ENCODE data around the gene KLHL29.

The KLHL29 gene

DNA sequence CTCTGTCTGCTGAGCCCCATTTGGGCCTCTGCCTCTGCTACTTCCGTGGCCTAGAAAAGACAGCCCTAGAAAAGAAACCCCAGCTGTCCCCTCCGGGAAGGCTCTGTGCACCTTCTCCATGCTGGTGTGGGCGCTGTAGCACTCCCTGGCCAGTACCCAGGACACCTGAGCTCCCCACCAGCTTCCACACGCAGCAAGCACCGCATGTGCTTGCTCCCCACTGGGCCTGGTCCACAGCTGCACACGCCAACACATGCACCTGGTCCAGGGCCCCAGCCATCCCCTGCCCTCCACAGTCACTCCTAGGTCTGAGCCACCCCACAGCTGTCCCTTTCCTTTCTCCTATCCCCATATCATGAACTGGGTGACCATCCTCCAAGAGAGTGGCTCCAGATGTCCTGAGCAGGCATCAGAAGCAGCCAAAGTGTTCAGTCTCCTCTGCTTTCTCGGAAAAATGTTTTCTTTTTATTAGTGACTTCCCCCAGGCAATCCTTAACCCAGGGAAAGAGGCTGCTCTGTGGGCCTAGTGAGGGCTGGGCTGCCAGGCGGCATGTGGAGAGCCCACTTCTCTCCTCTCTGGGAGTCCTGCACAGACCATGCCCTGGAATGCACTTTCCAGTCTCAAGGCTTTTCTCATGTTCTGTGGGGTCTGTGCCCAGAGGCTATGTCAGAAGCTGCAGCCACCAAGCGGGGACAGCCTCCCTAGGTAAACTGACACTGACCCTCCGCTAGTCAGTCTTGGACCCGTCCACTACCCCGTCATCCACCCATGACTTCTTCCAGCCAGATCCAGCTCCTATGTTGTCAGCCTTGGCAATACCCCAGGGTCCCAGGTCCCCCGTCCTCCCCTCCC lies 133.7 kb downstream of the KLHL29 start:
- DNase-seq: no peak

DNA sequence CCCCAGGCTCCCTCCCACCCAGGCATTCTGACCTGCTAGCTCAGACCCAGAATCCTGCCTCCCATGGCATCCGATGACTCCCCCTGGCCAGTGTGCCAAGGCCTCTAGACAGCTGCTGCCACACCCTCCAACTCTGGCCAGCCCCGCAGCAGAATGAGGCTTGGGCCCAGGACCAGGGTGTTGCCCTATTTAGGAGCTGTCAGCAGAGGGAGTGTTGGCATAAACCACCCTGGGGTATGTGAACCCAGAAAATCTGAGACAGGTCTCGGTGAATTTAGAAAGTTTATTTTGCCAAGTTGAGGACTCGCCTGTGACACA lies 134.3 kb downstream of the KLHL29 start:
- DNase-seq: no peak

DNA sequence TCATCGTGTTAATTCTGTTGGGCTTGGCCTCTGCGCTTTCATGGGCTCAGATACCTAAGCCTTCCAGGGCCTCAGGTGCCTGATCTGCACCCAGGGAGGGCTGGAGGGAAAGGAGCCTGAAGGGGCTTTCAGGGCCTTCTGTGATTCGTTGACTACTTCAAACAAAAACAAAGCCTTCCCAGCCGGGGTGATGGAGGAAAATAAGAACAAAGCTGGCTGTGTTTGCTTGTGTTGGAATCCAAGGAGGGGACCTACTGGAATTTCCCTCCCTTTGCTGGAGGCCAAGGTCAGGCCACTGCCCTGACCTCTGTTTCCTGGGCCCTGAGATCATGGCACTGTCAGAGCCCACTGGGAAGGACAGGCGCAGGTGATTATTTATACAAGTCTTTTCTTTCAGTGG lies 135.3 kb downstream of the KLHL29 start:
- DNase-seq: no peak

DNA sequence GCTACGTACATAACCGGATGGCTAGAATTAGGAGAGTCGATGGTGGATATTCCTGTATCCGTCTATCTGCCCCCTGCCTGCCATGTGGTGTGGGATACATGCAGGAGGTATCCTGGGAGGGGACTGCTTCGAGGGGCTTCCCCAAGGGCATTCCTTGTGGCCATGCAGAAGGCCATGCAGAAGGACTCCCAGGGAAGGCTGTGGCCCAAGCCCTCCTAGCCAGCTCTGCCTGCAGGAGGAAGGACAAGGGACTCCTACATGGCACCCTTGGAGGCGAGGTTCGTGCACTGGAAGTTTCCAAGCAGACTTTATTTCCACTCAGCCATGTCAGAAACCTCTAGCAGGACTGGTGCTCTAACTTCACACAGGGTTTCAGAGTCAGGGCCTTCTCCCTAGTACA lies 136.1 kb downstream of the KLHL29 start:
- DNase-seq: no peak

DNA sequence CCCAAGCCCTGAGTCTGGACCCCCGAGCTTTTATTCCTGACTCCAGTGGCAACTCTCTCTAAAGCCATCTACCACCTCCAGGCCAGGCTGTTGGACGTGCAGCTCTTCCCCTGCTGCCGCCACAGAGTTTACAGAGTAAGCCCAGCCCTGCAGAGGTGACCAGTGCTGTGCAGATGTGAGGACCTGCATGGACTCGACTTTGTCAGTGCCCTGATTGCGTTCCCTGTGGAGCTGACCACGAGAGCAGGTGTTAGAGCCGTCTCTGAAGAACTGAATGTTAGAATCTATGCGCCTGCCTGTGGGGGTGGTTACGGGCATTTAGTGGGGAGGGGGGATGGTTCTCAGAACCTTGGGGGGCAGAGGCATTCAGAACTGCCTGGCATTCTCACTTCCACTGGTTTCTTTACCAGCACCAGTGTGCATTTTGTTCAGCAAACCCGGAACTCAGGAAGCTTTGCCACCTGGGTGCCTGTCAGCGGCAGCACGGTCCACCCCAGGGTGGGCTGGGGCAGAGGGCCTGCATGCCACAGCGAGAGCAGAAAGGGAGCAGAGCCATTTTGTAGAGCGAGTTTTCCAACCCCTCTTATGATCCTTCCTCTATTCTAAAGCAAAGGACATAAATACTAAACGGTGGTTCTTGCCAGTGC lies 137.9 kb downstream of the KLHL29 start:
- no peak for DNase-seq

DNA sequence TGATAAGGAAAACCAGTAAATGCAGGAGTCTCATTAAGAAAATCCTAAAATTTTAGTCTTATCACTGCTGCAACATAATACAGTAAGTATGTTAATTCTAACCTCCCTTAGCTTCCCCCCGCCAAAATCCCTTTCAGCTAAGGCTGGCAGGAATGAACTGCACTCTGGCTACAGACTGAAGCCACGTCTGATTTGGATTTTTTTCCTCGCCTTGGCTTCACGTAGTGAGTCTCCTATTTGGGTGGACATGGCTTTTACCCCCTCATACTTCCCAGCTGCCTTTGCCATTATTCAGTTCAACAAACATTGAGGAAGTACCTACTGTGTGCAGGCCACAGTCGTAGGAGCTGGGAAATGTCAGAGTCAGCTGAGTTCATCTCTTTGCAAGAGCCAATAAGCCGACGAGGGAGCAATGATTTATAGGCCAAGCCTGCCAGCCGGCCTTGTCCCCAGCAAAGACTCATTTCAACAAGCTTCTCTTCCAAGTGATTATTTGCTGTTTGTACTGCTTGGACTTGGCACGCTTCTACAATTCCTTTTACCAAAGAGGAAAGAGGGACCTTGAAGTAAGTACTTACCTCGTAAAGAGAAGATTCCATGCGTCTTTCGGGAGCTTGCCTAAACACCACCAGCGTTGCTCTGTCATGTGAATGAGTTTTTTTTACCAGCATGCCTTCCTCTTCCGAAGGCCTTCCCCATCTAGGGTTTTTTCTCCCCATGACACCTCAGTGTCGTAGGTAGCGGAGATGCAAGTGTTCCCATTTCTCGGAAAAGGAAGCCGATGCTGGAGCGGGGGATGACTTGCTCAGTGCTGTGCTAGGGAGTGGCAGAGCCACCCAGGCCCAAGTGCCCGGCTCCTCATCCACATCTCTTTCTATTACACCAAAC lies 138.6 kb downstream of the KLHL29 start:
- no peak for DNase-seq

DNA sequence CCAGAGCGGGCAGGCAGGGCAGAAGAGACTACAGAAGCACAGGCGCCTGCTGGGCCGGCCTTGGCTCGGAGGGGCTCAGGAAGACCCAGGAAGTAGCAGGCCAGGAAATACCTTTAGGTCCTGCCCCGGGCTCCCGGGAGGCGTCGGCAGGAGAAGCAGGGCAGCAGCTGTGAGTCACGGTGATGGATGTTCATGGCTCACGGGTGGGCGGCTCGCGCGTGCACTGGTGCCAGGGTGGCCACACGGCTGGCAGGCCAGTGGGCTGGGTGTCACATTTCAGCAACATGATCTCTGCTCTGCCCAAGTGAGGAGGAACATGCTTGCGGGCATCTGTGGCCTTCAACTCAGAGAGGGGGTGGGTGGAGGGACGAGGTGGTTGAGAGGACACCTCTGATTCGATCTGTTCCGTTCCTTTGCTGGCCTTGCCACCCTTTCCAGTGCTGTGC lies 139.3 kb downstream of the KLHL29 start:
- DNase-seq: no peak

DNA sequence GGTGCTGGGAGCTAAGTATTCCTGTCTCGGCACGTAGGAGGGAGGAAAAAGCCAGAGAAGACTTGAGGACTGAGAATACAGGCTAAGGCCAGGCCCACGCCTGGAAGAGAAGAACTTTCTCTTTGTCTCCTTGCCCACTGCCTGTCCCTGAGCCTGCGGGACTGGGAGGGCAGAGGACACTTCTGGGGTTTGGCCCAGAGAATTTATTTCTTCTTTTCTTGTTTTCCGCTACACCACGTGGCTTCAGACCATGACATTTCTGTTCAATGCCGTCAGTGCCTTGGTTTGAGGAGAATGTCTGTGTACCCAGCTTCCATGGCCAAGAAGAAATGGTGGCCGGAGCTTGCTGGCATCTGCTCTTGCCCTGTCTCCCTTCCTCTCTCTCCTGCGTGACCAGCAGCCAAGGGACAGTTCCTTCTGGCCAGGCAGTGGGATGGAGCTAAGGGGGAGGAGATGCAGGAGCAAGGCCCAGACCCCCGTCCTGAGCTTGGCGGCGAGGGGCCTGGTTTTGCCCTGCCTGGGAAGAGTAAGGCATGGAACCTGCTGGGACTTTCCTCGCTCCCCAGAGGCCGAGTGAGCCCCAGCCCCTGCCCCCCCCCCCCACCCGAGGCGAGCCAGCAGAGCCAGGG lies 140.3 kb downstream of the KLHL29 start:
- no peak for DNase-seq

DNA sequence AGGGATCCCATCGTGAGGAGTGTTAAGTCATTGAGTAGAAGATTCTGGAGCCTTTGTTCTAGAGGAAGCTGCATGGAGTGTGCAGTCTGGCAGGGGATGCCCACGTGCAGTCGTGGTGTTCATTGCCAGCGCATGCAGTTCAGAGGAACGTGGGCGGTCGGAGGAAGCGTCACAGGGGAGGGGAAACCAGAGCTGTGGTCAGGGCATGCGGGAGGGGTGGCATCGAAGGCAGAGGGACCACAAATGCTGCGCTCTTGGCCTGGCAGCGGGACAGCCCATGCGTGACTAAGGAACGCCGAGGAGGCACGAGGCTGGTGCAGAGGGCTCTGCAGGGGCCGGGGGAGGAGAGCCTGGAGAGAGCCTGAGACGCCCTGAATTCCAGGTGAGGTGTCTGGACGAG lies 141.1 kb downstream of the KLHL29 start:
- no peak for DNase-seq

DNA sequence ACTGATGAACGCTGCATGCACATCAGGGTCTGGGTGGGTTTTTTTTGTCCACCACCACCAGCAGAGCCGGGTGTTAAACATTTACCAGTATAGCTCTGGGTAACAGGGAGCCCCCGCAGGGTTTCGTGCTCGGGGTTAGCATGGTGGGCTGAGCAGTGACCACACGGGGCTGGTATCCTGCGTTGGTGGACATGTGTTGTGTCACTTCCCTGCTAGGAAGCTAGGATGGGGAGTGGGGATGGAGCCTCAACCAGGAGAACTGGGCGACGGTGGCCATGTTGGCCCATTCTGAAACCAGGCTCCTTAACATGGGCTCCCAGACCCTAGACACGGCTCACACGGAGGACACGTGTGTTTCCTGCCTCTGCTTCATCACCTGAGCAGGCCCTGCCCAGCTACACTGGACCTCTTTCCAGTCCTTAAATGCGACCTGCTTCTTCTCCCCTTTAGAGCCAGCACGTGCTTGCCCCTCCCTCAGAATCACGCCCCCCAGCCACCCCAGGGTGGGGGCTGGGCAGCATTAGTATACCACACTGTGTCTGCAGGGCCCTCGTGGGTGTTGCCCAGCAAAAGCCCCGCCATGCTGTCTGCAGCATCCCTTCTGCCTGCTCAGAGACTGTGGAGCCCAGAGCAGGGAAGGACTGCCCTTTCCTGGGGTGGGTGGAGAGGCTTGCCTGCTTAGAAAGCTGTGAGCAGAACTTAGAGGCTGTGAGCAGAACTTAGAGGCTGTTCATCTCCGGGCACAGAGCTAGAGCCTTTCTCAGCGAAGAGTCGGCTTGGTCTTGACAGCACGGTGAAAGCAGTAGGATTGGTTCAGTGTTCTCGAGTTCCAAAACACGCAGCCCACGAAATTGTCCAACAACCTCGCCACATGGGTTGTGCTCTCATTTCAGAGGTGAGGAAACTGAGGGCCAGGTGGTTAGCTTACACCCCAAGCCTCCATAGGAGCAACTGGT lies 142.1 kb downstream of the KLHL29 start:
- DNase-seq: no peak

DNA sequence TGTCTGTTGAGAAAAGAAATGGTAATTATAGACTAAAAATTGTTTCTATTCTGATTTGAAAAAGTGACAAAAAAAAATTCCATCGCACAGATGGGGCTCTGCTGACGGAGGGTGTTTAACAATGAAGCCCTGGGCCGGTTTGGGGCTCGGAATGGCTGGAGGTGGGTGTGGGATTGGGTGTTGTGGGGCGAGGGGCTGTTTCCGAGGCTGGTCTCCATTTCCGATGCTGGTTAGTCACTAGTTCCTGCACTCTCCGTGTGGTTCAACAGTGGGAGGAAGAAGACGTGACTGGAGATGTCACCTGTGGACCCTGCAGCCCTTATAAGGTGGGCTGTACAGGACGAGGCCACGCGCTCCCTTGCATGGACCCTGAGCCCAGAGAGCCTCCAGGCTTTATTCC lies 143.2 kb downstream of the KLHL29 start:
- no peak for DNase-seq

DNA sequence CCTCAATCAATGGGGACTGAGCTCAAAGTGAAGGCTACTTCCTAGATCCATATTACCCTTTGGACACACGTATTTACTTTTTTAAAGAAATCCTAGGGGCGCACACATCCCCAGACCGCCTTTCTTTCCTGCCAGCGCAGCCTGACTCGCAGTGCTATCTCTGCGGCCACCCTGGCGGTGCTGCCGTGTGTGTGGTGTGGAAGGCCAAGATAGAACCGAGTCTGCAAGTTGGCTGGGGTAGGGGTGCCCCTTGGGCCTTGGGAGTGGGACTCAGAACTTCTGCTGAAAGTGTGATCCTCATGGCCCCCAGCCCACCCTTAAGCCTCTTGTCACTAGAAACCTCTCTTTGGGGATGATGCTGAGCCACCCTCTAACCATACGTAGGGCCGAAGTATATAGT lies 143.7 kb downstream of the KLHL29 start:
- no peak for DNase-seq

DNA sequence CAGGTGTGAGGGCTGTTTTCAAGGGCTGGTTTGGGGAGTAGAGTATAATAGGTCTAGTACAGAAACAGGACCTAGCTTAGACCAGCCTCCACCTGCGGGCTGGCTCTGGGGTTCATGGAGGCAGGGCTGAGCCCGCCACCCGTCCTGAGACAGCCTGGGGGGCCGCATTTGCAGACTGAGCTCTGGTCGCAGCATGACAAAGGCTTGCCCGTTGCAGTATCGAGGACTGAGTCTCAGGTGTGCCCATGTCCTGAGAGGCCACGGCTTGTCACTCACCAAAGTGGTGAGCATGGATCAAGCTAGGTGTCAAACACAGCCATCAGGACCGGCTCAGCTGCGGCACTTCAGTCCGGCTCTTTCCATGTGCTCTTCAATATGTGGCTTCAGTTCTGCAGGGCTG lies 144.7 kb downstream of the KLHL29 start:
- no peak for DNase-seq

DNA sequence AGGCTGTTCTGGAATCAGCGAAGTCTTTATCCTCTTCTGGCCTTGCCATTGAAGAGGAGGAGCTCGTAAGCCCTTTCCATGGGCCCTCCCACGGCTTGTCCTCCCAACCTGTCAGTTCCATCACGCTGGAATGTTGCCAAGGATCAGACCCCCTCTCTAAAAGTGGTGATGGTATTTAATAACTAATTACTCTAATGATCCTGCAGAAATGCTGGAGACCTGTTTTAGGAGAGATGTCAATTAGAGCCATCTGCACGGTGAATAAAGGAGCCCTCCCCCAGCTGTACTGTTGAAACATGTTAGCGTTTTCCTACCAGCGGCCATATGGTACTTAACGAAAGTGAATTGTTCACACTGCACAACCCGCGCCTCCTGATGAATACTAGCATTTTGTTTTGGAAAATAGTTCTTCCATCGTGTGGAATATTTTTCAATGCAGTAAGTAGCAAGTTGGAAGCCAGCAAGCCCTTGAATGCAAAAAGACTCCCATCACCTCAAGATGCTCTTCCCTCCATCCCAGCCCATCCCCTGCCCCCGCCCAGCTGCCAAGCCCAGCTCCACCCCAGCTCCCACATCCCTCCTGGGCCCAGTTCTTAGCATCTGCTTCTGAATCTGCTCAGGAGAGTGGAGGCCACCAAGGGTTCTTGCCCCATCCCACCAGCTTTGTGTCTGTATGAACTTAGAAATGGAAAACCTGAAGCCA lies 145.4 kb downstream of the KLHL29 start:
- DNase-seq: no peak

DNA sequence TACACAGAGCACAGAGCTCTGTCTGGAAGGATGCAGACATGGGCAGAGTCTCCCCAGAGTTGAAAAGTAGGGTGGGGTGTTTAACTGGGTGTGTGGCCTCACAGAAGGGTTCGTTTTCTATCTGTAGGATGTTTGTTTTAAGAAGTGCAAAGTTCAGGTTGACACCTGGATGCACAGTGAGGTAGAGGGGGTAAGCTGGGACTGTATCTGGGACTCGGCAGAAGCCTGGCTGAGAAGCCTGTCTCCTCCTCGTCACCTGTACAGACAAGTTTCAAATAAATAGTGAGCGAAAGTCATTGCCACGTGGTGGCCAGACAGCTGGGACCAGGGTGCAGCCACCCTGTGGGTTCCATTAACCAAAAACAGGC lies 145.9 kb downstream of the KLHL29 start:
- no peak for DNase-seq

DNA sequence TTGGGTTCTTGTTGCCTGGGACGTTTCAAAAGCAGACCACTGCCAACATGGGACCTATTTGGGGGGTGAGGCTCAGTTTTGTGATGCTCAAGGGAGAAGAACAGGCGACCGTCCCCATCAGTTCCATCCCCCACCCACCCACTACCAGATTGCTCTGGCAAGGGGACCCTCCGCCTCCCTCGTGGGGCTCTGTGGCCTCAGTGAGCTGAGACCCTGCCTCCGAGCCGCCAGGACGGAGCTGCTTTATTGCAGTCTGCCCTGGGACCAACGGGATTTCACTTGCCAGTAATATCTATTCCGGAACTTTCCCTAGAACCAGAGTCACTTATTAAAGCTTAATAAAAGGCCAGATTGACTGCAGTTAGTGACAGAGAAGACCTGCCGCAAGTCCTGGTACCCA lies 146.3 kb downstream of the KLHL29 start:
- no peak for DNase-seq

DNA sequence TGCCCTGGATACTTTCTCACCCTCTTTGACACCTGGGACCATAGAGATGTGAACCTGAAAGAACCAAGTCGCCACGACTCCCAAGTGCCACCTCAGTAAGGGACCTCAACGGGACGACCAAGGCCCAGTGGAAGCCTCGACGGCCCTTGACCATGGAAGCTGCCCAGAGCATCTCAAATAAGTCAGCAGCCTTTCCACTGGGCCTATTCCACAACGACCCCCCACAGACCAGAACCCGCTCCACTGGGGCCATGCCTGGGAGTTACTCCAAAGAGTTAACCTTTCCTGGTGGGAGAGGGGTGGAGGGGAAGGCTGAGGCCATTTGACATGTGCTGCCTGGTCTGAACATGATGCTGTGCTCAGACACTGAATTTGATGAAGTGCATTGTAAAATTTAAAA lies 146.9 kb downstream of the KLHL29 start:
- no peak for DNase-seq

DNA sequence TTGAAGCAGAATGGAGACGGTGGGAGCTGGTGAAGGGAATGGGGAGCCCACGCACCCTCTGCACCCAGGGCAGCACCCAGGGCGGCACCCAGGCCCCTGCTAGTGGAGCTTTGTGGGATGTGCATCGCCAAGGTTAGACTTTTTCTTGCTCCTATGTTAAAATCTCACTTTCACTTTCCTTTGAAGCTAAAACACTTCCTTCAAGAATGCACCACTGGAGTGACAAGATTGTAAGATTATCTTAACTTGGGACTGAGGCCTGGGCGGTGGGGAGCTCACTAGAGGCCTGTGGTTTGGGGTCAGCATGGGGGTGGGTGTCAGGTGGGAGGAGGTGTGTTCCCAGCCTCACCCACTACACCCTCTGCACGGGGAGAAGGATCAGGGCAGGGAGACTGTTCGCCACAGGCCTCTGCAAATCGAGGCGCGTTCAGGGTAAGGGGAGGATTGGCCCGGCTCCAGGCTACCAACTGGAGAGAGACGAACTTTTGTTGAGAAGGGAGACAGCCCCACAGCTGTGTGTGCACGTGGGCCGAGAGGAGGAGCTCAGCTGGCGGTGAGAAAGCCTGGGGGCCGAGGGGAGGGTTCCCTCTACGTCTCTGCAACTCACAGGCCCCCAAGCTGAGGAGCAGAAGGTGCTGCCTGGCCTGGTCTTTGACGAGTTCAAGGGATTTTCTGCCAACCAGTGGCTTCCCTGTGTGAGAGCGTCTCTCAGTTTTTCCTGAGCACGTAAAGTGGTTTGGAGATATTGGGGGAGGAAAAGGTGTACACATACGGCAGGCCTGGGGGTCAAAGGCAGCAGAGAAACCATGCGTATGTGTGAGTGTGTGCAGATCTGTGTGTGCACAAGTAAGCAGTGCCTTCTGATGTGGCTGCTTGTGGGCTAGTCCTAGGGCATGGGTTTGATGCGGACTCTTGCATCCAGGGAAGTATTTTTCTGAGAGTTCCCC lies 147.7 kb downstream of the KLHL29 start:
- DNase-seq: peak; percentile 28

DNA sequence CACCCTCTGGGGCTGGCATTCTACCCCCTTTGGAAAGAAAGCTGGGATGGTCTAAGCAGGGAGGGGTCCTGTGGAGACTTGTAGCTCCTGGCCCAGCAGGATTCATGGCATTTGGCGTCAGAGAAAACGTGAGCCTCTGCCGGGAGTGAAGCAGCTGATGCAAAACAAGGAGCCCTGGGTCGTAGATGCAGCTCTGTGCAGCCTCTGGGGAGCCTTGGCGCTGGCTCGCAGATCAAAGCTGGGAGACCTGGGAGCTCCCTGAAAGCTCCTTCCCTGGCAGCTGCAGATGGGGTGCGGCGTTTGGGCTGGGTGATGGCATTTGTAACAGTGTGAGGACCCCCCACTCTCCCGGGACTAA lies 148.3 kb downstream of the KLHL29 start:
- DNase-seq: no peak

DNA sequence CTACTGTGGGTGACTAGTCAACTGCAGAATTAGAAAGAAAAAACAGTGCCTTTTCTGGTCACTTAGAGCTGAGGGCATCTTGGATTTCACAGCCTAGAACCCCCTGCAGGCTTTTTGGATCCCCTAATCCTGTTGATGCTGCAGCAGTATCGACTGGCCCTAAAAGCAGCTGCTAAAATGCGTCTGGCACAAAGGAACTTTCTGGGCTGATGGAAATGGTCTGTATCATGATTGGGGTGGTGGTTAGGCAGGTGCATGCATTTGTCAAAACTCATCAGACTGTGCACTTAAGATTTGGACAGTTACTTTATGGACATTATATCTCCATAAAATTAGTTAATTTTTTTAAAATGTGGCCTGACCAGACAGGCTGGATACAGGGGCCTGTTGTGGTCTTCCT lies 149.8 kb downstream of the KLHL29 start:
- DNase-seq: no peak
